GM23248 (cell line): ENCODE measurements around the gene TMEM40.

Source experiments
- EZH2 ChIP-seq: fragments of 200-600 bp; sonication (generic); IDR thresholded peaks from 2 replicates; pipeline ENCODE4 v1.6.1; 2018; ENCODE audit warnings: antibody characterized with exemption, mild to moderate bottlenecking; ENCODE audit not compliant: insufficient read depth, poor library complexity, severe bottlenecking
- EZH2phosphoT487 ChIP-seq: fragments of 200-600 bp; sonication (generic); IDR thresholded peaks from 2 replicates; pipeline ENCODE4 v1.6.1; 2018; ENCODE audit warnings: antibody characterized with exemption, moderate library complexity, mild to moderate bottlenecking, low read depth; ENCODE audit not compliant: insufficient read depth

- no peak for TF ChIP-seq EZH2
- TF ChIP-seq EZH2phosphoT487, result no peak
Observed at GRCh38 chr3:12807066-12807465, 48.0 kb upstream of the TMEM40 start.
